Ascending aorta (tissue), 2 donors: ENCODE measurements around the gene PRDM4. TPM values are rescaled to one million over a fixed set of nuclear protein-coding genes. Genes with fewer than 3 reads are reported as not detected.

ENCODE experiments used
- DNase-seq, 2 donors: peaks; one replicate each; pipeline ENCODE4 v3.0.0-alpha.2; 2019; ENCODE audit warnings: low spot score in 2 of 2
- H3K27ac ChIP-seq, 2 donors: fragments of 200-600 bp; sonication (generic); one replicate each; pipeline ENCODE4 v1.5.1; 2016 to 2017; ENCODE audit warnings: mild to moderate bottlenecking in 1 of 2
- H3K27me3 ChIP-seq: fragments of 200-600 bp; sonication (generic); one replicate; pipeline ENCODE4 v1.5.1; 2017
- H3K36me3 ChIP-seq, 2 donors: fragments of 200-600 bp; sonication (generic); one replicate each; pipeline ENCODE4 v1.5.1; 2016
- H3K4me1 ChIP-seq, 2 donors: fragments of 200-600 bp; sonication (generic); one replicate each; pipeline ENCODE4 v1.5.1; 2016 to 2017; ENCODE audit warnings: mild to moderate bottlenecking in 1 of 2
- H3K4me3 ChIP-seq, 2 donors: fragments of 200-600 bp; sonication (generic); one replicate each; pipeline ENCODE4 v1.5.1; 2016 to 2017; ENCODE audit warnings: mild to moderate bottlenecking in 1 of 2
- H3K9me3 ChIP-seq, 2 donors: fragments of 200-600 bp; sonication (generic); one replicate each; pipeline ENCODE4 v1.5.1; 2016
- intact Hi-C: fragments of 100-400 bp; cut with DNase I; formaldehyde crosslinking; loops from one replicate; pipeline ENCODE4 v1.15.1; 2023
- total RNA-seq: library from RNA; depleted of rRNA; stranded (reverse); fragments of >200 nt; gene quantifications from one replicate; pipeline ENCODE4 v1.1.0, GENCODE V29; 2016
- TF ChIP-seq, protein P1 (sequence below), 3 experiments: fragments of 200-600 bp in 2 of 3; fragments of 450-650 bp in 1 of 3; sonication (generic) in 2 of 3; IDR thresholded peaks; one replicate each; pipeline ENCODE4 v1.5.1; 2016 to 2019; ENCODE audit warnings: antibody characterized with exemption in 3 of 3, mild to moderate bottlenecking in 1 of 3, moderate library complexity in 1 of 3

The PRDM4 gene, protein sequence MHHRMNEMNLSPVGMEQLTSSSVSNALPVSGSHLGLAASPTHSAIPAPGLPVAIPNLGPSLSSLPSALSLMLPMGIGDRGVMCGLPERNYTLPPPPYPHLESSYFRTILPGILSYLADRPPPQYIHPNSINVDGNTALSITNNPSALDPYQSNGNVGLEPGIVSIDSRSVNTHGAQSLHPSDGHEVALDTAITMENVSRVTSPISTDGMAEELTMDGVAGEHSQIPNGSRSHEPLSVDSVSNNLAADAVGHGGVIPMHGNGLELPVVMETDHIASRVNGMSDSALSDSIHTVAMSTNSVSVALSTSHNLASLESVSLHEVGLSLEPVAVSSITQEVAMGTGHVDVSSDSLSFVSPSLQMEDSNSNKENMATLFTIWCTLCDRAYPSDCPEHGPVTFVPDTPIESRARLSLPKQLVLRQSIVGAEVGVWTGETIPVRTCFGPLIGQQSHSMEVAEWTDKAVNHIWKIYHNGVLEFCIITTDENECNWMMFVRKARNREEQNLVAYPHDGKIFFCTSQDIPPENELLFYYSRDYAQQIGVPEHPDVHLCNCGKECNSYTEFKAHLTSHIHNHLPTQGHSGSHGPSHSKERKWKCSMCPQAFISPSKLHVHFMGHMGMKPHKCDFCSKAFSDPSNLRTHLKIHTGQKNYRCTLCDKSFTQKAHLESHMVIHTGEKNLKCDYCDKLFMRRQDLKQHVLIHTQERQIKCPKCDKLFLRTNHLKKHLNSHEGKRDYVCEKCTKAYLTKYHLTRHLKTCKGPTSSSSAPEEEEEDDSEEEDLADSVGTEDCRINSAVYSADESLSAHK
- total RNA-seq: 7.3 TPM

DNA sequence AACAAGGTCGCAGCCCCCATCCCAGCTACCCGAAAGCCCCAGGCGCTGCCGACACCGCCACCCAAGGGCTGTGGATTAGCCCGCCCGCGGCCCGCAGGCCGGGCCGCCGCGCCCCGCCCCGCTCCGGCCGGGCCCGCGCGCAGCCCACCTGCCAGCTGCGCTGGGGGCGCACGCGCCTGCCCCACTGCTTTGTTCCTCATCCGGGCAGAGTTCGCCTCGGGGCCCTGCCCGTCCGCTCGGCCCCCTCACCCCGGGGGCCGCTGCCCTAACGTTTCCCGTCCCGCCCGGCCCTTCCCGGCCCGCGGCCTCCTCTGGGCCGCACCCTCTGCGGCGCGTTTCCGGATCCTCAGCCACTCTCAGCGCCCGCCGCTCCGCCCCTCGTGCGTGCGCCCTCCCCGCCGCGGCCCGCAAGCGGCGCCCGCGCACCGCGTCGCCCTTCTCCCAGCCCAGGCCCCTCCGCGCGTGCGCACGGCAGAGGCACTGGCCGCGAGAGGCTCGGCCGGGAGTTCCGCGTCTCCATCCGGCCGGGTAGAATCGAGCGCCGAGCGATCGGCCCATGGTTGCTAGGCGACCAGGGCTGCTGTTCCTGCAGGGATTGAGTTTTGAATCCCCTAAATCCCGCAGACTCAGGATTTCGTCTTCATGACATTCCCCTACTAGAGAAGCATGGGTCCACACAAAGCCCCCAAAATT, at the start of gene PRDM4:
Gene PRDM4, minus strand, starts transcription at position 329 of the 693 bp plus-strand sequence. CDS start 622 bp downstream, outside the sequence.
- intact Hi-C loops: loop anchor here (1.0 to 5.0 kb wide), 4 partner anchors 76 to 801 kb away; partner anchors contain the start of genes CRY1, FICD, ISCU and PWP1

DNA sequence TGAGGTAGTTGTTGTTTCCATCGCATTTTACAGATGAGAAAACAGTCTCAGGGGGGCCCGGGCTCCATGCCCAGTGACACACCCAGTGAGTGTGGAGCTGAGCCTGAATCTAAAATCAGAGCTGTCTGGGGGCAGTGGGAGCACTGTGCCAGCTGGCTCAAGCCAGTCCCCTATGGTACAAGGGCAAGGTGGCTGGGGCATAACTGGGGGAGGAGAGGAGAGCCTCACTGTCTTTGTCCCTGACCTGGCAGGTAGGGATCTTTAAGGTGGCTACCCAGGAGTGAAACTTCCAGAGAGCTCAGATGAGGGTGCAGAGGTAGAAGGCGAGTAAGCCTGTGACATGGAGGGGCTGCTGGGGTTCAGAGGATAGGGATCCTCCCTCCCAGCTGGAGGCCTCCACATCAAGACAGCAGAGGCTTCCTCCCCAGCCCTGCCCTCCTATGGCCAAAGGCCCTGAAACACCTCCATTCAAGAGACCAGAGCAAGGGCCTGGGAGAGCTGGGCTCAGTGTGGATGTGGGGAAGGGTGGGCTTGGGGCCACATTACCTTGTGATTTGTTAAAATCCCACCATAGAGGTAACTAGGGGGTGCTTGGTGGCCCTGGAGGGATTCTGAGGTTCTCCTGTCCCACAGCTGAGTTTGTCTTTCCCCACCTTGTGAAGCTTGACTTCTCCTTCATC, 46.7 kb upstream of the PRDM4 start:
- no peaks in the 10 kb centered on the region for H3K27me3 ChIP-seq
- no peak for DNase-seq
- intact Hi-C loops: no loop called here
- no peak overlapping the region for H3K4me3 ChIP-seq
- TF ChIP-seq, protein P1, sequence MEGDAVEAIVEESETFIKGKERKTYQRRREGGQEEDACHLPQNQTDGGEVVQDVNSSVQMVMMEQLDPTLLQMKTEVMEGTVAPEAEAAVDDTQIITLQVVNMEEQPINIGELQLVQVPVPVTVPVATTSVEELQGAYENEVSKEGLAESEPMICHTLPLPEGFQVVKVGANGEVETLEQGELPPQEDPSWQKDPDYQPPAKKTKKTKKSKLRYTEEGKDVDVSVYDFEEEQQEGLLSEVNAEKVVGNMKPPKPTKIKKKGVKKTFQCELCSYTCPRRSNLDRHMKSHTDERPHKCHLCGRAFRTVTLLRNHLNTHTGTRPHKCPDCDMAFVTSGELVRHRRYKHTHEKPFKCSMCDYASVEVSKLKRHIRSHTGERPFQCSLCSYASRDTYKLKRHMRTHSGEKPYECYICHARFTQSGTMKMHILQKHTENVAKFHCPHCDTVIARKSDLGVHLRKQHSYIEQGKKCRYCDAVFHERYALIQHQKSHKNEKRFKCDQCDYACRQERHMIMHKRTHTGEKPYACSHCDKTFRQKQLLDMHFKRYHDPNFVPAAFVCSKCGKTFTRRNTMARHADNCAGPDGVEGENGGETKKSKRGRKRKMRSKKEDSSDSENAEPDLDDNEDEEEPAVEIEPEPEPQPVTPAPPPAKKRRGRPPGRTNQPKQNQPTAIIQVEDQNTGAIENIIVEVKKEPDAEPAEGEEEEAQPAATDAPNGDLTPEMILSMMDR (IDR thresholded peaks at IDR 0.05): no peak
- no peaks in the 10 kb centered on the region for H3K36me3 ChIP-seq
- no peaks in the 10 kb centered on the region for H3K4me1 ChIP-seq
- no peak overlapping the region for H3K27ac ChIP-seq
- no peaks in the 10 kb centered on the region for H3K9me3 ChIP-seq

More for the DNA sequence above, at the start of gene PRDM4:
- Histone ChIP-seq H3K36me3 (peaks cover 8 to 11% of the 10 kb centered on the region in 2 donors), H3K27ac (peak within 1 kb of the TSS; percentile 57 to 65), H3K4me1 (peaks cover 0 to 22% of the 10 kb centered on the region in 2 donors), H3K27me3 (no peaks in the 10 kb centered on the region), H3K4me3 (peak within 1 kb of the TSS; percentile 71 to 92), H3K9me3 (no peaks in the 10 kb centered on the region)
- TF ChIP-seq, protein P1 (IDR thresholded peaks at IDR 0.05): peak in 1 of 3 experiments; percentile 39
- DNase-seq: peak; percentile 85 to 98

DNA sequence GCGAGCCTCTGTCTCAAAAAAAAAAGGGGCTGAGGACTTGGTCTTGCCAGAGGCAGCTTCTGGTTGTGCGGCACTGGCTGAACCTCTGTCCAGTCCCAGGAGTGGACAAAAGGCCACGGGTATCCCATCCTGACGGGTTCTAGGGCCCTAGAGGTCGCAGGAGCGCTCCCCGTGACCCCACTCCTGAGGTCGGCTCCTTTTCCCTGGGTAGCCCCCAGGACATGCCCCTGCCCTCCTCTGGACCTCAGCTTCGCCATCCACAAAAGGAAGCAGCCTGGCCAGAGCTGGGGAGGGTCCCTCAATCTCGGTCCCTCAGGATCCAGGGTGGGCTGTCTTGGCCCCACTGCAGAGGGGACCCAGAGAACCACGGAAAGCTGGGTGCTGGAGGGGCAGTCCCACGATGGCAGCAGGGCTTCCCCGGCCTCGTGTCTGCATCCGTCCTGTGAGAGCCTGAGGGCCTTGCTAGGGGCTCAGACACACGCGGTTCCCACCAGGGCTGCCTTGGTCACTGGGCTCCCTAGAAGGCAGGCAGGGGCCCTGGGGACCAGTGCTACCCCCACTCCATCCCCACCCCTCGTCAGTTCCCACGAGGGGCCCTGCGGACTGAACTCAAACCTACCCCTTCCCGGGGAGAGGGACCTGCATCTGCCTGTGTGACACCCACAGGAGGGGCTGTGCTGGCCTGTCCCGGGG, 44.7 kb upstream of the PRDM4 start:
- DNase-seq: no peak
- no peaks in the 10 kb centered on the region for H3K4me1 ChIP-seq
- no peak overlapping the region for H3K4me3 ChIP-seq
- H3K27ac ChIP-seq: no peak overlapping the region
- intact Hi-C loops: no loop called here
- no peaks in the 10 kb centered on the region for H3K9me3 ChIP-seq
- H3K36me3 ChIP-seq: no peaks in the 10 kb centered on the region
- TF ChIP-seq, protein P1 (IDR thresholded peaks at IDR 0.05): no peak
- H3K27me3 ChIP-seq: no peaks in the 10 kb centered on the region

DNA sequence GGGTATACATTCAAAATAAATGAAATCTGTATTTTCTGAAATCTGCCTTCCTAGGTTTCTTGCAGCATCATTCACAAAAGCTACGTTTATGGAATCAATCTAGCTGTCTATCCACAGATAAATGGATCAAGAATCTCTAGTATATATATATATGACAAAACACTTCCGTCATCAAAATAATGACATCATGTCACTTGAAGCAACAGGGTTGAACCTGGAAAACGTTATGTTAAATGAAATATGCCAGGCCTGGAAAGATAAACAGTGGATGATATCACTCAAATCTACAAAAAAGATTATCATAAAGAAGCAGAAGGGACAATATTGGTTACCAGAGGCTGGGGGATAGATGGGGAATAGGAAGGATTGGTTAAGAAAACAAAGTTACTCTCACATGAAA, 42.2 kb upstream of the PRDM4 start:
- intact Hi-C loops: no loop called here

More for the DNA sequence above, 42.2 kb upstream of the PRDM4 start:
- no peaks in the 10 kb centered on the region for H3K27me3 ChIP-seq
- no peaks in the 10 kb centered on the region for H3K9me3 ChIP-seq
- H3K4me1 ChIP-seq: no peaks in the 10 kb centered on the region
- H3K27ac ChIP-seq: no peak overlapping the region
- H3K36me3 ChIP-seq: no peaks in the 10 kb centered on the region
- no peak for DNase-seq
- TF ChIP-seq, protein P1 (IDR thresholded peaks at IDR 0.05): no peak
- no peak overlapping the region for H3K4me3 ChIP-seq
